Measurements from ENCODE around the gene TAMALIN. TPM values are rescaled to one million over a fixed set of nuclear protein-coding genes. Genes with fewer than 3 reads are reported as not detected.

Gene TAMALIN
- total RNA-seq, 1 donor from 2014 or later = 1.6 TPM

DNA sequence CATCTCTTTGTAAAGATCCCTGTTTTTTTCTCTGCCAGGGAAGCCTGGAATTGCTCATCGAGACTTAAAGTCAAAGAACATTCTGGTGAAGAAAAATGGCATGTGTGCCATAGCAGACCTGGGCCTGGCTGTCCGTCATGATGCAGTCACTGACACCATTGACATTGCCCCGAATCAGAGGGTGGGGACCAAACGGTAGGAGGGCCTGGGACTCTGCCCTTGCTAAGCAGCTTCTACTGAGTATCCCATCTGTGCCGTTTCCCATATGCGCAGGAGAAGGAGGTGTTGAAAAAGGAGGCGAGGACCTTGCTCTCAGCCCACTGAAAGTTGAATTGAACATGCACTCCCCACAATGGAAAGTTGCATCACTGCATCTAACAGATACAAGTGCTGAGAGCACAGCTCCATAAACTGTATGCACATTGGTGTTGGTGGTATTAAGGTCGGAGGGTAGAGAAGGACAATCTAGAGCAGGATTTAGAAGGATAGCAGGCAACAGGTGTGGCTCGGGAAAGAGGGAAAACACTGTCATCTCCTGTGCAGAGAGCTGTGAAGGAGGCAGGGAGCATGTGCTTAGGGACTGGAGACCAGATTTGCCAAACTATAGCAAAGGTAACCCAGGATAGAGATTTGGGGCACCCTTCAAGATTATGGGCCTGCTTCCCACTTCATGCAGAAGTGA lies 21.5 kb upstream of the TAMALIN start:
- DNase-seq = no peak

DNA sequence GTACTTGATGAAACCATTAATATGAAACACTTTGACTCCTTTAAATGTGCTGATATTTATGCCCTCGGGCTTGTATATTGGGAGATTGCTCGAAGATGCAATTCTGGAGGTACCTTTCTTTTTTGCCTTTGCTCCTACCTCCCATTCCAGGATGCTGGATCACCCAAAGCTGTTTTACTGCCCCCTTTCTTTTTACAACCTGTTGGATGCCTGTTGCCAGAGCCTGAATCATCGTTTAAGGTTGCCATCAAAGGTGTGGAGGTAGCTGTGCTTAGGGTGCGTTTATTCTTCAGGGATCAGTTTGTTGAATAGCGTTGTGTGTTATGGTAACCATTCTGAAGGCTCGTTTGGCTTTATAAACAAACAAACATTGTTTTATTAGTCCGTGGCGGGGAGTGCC lies 19.9 kb upstream of the TAMALIN start:
- no peak for DNase-seq

DNA sequence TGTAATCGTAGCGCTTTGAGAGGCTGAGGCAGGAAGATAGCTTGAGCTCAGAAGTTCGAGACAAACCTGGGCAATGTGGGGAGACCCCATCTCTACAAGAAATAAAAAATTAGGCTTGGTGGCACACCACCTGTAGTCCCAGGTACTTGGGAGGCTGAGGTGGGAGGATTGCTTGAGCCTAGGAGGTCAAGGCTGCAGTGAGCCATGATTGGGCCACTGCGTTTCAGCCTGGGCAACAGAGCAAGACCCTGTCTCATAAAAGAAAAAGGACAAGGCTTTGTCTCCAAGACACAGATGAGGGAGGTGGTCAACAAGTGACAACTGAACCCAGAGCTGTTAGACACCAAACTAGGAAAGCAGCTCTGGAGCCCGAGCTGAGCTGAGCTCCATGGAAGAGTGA lies 14.5 kb upstream of the TAMALIN start:
- DNase-seq = no peak

DNA sequence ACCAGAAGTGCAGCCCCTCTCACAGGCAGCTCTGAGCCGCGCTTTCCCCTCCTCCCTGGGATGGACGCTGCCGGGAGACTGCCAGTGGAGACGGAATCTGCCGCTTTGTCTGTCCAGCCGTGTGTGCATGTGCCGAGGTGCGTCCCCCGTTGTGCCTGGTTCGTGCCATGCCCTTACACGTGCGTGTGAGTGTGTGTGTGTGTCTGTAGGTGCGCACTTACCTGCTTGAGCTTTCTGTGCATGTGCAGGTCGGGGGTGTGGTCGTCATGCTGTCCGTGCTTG lies 12.3 kb upstream of the TAMALIN start:
- no peak for DNase-seq

DNA sequence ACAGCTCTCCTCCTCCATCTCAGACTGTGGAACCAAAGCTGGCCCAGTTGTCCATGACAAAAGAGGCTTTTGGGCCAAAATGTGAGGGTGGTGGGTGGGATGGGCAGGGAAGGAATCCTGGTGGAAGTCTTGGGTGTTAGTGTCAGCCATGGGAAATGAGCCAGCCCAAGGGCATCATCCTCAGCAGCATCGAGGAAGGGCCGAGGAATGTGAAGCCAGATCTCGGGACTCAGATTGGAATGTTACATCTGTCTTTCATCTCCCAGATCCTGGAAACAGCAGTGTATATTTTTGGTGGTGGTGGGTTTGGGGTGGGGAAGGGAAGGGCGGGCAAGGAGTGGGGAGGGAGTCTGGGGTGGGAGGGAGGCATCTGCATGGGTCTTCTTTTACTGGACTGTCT lies 11.8 kb upstream of the TAMALIN start:
- DNase-seq = no peak

DNA sequence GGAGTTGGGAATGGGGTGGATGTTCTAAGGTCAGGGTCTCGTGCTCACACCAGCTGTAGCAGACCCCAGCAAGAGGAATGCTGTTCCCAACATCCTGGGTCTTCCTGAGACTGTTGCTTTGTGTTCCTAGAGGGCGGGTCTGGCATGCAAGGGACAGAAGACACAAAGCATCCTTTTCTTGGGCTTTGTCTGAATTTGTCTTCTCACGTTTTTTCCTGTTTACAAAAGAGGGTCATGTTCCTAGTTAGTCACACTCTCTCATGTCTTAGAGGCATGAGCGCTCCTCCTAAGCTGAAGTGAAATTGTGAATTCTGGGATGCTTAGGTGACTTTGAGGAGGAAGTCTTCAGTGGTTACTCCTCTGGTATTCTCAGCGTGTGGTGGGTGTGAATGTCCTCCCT lies 9.6 kb upstream of the TAMALIN start:
- DNase-seq = no peak

DNA sequence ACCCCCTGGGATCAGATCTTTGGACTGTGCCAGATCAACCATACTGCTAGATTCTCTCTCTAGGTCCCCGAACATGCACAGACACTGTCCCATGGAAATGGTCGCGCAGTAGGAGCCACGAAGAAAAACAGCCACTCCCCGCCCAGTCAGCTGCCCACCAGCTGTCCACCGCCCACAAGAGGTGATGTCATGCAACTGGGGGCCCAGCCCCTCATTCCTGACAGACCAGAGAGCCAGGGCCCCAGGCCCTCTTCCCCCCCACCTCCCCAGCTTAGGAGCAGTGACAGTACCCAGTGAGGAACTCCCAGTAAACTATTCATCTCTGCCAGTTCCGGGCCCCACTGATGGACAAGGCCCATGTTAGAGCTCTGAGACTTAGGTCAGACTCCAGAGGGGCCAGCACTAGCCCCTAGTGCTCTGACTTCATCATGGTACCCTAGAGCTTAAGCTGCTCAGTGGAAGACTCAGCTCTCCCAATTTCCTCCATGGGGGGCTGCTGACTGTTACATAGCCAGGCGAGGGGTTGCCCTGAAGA lies 3.7 kb upstream of the TAMALIN start:
- DNase-seq = no peak

DNA sequence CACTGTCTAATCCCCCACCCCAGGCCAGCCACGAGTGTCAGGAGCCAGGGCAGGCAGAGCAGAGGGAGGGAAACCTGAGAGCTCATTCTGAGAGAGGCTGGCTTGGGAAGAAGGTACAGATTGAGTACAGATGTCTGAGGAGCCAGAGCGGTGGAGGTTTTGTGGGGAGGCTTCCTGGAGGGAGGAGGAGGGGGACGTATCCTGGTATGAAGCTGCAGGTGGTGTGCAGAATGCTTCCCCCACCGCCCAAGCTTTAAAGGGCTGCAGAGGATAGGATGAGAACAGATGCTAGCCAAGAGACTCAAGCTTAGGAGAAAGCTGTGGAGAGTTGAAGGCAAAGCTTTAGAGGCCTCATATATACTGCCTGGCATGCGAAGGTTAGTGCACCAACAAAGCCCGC lies 3.2 kb upstream of the TAMALIN start:
- DNase-seq = no peak

DNA sequence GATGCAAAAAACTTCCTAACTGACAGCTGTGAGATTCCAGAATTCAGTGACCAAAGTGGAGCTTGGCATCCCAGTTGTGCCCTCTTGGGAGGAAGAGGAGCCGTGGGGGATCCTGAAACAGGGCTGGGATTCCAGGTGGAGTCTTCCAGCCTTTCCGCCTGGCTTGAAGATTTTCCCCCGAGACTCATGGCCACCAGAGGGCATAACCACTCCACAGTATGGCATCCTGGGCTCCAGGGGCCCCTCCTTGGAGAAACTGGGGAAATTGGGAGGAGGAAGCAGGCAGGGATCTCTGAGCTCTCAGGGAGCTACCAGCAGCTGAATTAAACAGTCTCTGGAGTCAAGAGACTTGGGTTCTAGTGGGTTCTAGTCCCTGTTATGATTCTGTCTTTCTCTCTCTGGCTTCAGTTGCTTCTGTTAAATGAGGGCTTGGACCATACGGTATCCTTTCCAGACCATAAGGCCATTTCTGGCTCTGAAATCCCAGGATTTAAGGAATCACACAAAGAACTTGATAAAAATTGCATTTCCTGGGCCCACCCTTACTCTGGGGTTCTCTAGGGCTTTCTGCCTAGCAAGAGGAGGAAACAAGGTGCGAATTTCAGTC lies 2.6 kb upstream of the TAMALIN start:
- peak; percentile 52 for DNase-seq

DNA sequence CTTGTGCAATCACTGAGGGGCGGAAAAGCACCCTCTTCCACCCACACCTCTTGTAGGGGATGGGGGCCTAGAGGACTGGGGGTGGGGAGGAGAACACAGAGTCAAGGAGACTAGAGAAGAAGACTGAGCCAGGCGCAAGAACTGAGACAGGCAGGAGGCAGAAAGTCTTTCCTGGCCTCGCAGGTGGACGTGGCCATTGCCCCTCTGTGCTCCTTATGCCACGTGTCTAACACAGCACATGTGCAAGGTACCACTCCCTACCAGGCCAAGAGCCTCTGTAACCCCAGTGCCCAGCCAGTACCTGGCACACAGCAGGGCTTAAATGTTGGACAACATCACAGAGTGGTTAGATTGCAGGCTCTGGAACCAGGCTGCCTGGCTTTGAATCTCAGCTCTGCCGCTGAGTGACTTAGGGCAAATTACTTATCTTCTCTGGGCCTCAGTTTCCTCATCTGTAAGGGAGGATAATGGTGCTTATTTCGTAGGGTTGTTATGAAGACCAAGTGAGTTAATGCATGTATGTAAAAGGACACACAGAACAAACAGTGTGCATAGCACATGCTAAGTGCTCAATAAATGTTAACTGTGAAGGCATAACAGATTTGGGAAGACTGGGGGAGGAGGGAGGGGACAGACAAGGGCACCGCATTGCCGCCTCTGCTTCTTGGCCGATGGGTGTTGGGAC lies 1.4 kb upstream of the TAMALIN start:
- DNase-seq = no peak

DNA sequence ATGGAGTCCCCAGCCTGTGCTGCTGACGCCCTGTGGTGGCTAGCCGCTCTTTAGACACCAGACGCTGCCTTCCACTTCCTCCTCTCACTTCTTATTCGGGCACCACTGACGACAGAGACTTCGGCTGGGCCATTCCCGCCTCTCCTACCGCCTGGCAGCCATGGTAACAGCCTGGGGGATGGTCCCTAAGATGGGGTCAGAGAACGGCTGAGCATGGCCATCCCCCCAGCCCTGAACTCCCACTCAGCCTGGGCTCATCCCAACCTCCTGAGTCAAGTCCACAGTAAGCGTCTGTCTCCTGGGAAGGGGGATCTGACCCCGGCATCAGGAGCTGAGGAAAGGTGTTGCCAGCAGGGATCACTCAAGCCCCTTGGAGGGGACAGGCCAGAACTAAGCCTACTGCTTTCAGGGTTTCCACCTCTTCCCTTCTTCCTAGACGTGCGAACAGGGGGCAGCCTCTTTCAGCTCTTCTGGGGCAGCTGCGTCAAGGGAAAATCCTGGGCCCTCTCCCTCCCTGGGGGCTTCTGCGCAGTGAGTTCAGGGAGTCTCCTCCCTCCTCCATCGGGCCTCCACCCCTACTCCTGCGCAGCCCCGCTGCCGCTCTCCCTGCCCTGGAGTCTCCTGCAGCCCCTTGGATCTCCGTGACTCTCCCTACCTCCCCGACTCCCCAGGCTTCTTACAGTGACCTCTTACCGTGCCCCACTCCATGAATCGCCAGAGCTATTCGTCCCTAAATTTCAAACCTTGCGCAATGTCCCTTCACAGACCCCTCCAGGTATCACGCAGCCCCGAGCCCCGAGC lies 643 bp upstream of the TAMALIN start:
- peak; percentile 48 for DNase-seq

DNA sequence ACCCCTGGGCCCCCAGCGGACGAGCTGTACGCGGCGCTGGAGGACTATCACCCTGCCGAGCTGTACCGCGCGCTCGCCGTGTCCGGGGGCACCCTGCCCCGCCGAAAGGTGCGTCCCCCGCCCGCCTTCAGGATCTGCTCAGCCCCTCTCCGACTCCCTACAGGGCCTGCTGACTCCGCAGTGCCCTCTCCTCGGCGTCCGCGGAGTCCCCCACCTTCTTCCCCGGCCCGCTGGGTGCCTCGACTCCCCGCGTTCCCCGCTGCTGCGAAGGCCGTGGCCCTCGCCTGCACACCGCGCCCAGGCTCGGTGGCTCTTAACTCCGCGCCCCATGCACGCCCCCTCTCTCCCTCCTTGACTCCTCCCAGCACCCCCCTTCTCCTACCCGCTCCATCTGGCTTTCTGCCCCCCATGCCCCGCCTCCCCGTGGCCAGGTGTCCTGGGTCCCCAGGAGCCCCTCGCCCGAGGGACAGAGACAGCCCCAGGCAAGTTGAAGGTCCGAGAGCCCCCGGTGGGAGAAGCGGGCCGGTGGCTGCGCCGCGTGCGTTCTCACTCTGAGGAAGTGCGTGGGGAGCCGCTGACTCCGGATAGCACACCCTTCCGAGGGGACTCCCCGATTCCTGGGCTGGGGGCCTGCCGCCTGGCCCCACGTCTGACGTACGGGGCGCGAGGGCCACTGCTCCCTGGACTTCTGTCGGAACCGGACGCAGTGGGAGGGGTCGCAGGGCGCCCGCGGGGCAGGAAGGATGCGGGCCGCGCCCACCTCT lies 594 bp downstream of the TAMALIN start:
- DNase-seq = no peak

DNA sequence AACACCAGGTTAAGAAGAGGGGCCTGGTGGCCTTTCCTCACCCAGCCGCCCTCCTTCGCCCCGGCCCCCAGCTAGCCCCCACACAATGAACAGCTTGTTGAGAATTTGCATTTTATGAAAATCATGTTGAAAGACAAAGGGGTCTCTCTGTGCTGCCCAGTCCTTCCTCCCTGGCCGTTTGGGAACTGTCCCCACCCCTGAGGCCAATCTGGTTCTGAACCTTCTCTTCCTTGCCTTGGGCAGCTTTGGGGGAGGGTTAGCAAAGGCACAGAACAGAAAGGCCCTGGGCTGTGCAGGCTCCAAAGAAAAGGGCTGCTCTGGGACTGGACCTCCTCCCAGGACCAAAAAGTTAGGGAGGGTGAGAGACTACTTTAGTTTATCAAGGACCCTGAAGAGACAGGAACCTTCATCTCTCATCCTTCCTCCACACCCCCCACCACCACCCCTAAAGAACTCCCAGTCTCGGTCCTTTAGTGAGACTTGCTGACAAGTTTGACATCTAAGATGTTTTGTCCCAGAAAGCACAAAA lies 1.3 kb downstream of the TAMALIN start:
- no peak for DNase-seq

DNA sequence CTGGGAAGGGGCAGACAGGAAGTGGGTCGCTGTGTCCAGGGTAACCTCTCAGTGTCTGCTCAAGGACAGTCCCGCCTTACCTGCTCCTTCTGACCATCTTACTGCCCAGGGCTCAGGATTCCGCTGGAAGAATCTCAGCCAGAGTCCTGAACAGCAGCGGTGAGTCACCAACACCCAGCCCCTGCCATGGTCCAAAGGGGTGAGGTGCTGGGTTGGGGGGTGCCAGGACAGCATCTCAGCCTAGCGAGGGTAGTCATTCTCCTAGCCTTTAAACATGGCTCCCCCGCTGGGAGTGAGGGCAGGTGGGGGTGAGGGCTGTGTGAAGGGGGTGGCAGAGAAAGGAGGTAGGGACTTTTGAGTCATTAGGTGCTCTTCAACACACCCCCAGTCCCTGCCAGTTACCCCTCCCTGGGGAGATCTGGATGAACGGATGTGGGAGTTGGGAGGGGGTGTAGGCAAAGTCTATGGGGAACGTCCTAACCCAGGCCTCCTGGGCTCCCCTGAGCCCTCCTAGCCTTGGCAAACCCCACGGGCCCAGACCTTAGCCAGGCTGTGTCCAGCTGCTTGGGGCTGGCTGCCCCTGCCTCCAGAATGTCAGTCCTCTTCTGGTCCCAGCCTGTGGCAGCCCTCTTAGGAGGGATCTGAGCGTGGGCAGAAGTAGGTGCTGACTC lies 2.5 kb downstream of the TAMALIN start:
- DNase-seq = no peak

DNA sequence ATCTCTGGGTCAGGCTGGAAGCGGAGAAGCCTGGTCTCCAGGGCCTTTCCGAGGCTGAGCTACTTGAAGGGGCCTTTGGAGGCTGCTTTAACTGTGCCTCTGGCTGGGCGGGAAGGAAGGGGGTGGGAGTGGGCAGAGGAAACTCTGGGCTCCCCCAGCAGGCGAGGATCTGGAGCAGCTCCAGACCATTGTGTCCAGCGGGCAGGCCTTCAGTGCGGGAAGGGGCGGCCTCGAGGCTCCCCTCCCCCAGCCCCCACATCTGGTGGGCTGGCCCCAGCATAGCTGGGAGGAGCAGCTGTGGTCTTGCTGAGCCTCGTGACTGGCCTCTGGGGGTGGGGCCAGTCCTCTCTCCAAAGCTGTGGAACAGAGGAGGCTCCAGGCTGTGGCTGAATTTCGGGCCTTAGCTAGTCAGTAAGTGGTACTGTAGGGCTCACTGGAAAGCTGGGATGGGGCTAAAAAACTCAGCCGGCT lies 3.4 kb downstream of the TAMALIN start:
- DNase-seq = peak; percentile 79

DNA sequence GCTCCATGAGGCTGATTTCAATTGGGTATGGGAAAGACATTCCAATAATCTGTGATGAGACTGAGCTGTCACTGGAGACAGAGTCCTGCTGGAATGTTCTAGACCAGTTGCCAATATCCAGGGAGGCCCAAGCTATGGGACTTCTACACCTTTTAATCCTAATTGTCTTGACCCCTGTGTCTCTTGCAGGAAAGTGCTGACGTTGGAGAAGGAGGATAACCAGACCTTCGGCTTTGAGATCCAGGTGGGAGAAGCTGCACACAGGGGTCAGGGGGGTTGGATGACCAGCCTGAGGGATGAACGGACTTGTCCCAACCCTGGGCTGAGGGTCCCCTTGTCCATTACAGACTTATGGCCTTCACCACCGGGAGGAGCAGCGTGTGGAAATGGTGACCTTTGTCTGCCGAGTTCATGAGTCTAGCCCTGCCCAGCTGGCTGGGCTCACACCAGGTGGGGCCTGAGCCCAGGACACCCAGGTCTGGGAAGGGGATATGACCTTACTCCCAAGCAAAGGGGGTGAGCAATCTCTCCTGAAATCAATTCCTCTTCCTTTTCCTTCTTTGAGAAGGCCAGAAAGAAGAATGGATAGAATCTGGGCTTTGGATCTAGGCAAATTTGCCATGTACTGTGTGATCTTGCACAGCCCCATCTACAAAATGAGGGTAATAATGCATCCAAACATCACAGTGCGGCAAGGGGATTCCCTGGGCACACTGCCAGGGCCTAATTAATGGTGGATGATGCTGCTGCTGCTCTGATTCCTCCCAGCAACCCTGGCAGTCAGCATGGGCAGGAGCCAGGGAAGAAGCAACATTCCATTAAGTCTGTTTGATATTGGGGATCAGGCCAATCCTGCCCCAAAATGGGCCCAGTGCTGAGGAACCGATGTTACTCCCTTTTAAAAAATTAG lies 4.2 kb downstream of the TAMALIN start:
- DNase-seq = no peak

DNA sequence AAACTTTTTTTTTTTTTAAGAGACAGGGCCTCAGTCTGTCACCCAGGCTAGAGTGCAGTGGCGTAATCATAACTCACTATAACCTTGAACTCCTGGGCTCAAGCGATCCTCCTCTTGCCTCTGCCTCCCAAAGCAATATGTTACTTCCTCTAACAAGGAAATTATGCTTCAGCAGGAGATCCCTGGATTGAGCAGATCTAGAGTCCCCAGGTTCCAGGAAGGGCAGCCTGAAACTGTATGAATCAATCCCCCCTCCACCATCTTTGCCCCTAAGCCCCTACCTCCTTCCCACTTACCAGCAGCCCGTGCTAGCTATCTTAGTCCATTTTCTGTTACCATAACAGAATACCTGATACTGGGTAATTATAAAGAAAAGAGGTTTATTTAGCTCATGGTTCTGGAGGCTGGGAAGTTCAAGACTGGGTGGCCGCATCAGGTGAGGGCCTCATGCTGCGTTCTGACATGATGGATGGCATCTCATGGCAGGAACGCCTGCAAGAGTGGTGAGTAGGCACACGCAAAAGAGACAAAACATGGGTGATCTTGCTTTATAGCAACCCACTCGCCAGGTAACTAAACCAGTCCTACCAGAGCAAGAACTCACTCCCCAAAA lies 5.0 kb downstream of the TAMALIN start:
- no peak for DNase-seq

DNA sequence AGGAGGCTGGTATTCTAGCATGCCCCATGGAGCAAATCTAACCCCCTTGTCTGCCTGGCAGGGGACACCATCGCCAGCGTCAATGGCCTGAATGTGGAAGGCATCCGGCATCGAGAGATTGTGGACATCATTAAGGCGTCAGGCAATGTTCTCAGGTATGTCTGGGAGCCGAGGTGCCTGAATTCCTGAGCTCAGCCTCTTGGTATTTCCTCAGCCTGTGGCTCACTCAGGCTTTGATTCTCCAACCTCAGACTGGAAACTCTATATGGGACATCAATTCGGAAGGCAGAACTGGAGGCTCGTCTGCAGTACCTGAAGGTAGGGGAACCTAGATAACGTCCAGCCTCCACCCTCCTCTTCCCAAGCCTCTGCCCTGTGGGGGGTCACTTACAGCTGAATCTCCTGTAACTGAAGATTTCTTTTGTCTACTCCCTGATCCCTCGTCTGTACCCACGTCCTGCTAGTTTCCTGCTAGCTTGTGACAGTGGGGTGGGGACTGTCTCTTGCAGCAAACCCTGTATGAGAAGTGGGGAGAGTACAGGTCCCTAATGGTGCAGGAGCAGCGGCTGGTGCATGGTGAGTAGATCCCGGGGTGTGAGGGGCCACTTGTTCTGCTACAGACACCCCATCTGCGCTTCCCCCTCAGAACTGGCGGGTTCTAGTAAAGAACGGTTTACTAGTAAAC lies 7.0 kb downstream of the TAMALIN start:
- DNase-seq = no peak

Measured in occipital lobe (tissue), 2 donors.